CD4-positive, alpha-beta memory T cell (primary cell): ENCODE measurements around the gene LINGO1. TPM values are rescaled to one million over a fixed set of nuclear protein-coding genes. Genes with fewer than 3 reads are reported as not detected.

Experiments
- CTCF ChIA-PET: fragments of 350-600 bp; sonication (Branson Sonifier 250); formaldehyde crosslinking; loops from one replicate; lab custom pipeline; 2021; ENCODE audit warnings: inconsistent platforms; ENCODE audit not compliant: partially characterized antibody; lab: Charles Lee
- POLR2A ChIA-PET: fragments of 350-600 bp; sonication (Branson Sonifier 250); formaldehyde crosslinking; loops from one replicate; lab custom pipeline; 2021; ENCODE audit not compliant: partially characterized antibody; lab: Charles Lee
- DNase-seq, 5 donors: peaks; one replicate each; pipeline versions ENCODE4 v3.0.0 to v3.0.0-alpha.2; 2020 to 2022; ENCODE audit warnings: mixed read lengths in 1 of 5
- H3K27ac ChIP-seq: one replicate; pipeline ENCODE4 v1.7.0; 2013; ENCODE audit warnings: low read depth, low read length
- H3K27me3 ChIP-seq: 2 replicates; pipeline ENCODE4 v1.7.0; 2013; ENCODE audit warnings: mild to moderate bottlenecking, low read length, moderate library complexity; ENCODE audit not compliant: insufficient read depth
- H3K36me3 ChIP-seq: 2 replicates; pipeline ENCODE4 v1.7.0; 2013; ENCODE audit warnings: mild to moderate bottlenecking, low read length, moderate library complexity; ENCODE audit not compliant: insufficient read depth
- H3K4me1 ChIP-seq: 2 replicates; pipeline ENCODE4 v1.7.0; 2013; ENCODE audit warnings: mild to moderate bottlenecking, low read length, moderate library complexity; ENCODE audit not compliant: insufficient read depth
- H3K4me3 ChIP-seq, 2 donors: one replicate each; pipeline ENCODE4 v1.7.0; 2013; ENCODE audit warnings: low read length in 2 of 2, mild to moderate bottlenecking in 1 of 2
- H3K9me3 ChIP-seq, 2 donors: one replicate each; pipeline ENCODE4 v1.7.0; 2013; ENCODE audit warnings: low read length in 2 of 2, control low read depth in 1 of 2; ENCODE audit not compliant: control insufficient read depth in 1 of 2
- H3K27ac Mint-ChIP-seq, 7 donors: one replicate each; pipeline ENCODE4 v1.8.0; 2020 to 2021; ENCODE audit warnings: mixed read lengths in 7 of 7, mild to moderate bottlenecking in 6 of 7, inconsistent platforms in 3 of 7, moderate library complexity in 3 of 7
- H3K27me3 Mint-ChIP-seq, 2 donors: one replicate each; pipeline ENCODE4 v1.8.0; 2020 to 2021; ENCODE audit warnings: mixed read lengths in 2 of 2
- H3K36me3 Mint-ChIP-seq, 2 donors: one replicate each; pipeline ENCODE4 v1.8.0; 2020 to 2021; ENCODE audit warnings: mixed read lengths in 2 of 2, inconsistent platforms in 1 of 2, mild to moderate bottlenecking in 1 of 2
- H3K4me1 Mint-ChIP-seq, 4 donors: one replicate each; pipeline ENCODE4 v1.8.0; 2020 to 2021; ENCODE audit warnings: mixed read lengths in 4 of 4, mild to moderate bottlenecking in 1 of 4
- H3K4me3 Mint-ChIP-seq, 8 donors: one replicate each; pipeline ENCODE4 v1.8.0; 2020 to 2021; ENCODE audit warnings: mixed read lengths in 8 of 8, mild to moderate bottlenecking in 7 of 8, moderate library complexity in 6 of 8, inconsistent platforms in 3 of 8
- H3K9me3 Mint-ChIP-seq, 8 donors: one replicate each; pipeline ENCODE4 v1.8.0; 2020 to 2021; ENCODE audit warnings: mixed read lengths in 8 of 8, mild to moderate bottlenecking in 5 of 8, inconsistent platforms in 3 of 8, moderate library complexity in 1 of 8
- intact Hi-C: fragments of 100-400 bp; cut with micrococcal nuclease; formaldehyde crosslinking; loops from one replicate; pipeline ENCODE4 v1.15.1; 2023
- polyA plus RNA-seq, 2 donors: library from polyadenylated mRNA; unstranded; fragments of 300-500 nt; fragmentation: Illumina TruSeq; gene quantifications; one replicate each; pipeline ENCODE4 v1.2.3, GENCODE V29; 2021
- total RNA-seq, 2 experiments: library from RNA; stranded (reverse); gene quantifications; one replicate each; pipeline ENCODE4 v1.2.3, GENCODE V29; 2021

The LINGO1 gene
- total and polyA plus RNA-seq, 4 experiments from 2014 or later: not detected

GRCh38 chr15:77565378-77565915 lies 67.3 kb downstream of the LINGO1 start:
- CTCF ChIA-PET: no interaction called here
- Histone ChIP-seq H3K27me3 (no peaks in the 10 kb centered on the region), H3K9me3 (no peaks in the 10 kb centered on the region), H3K27ac (no peak overlapping the region), H3K36me3 (no peaks in the 10 kb centered on the region), H3K4me3 (no peak overlapping the region), H3K4me1 (no peaks in the 10 kb centered on the region)
- Mint-ChIP-seq H3K27ac (no peak overlapping the region), H3K4me1 (peaks cover 0 to 3% (median 0%) of the 10 kb centered on the region in 4 donors), H3K27me3 (peaks cover 0 to 13% of the 10 kb centered on the region in 2 donors), H3K36me3 (no peaks in the 10 kb centered on the region), H3K4me3 (no peak overlapping the region), H3K9me3 (no peaks in the 10 kb centered on the region)
- intact Hi-C loops: no loop called here
- POLR2A ChIA-PET: no interaction called here
- DNase-seq: no peak

DNA sequence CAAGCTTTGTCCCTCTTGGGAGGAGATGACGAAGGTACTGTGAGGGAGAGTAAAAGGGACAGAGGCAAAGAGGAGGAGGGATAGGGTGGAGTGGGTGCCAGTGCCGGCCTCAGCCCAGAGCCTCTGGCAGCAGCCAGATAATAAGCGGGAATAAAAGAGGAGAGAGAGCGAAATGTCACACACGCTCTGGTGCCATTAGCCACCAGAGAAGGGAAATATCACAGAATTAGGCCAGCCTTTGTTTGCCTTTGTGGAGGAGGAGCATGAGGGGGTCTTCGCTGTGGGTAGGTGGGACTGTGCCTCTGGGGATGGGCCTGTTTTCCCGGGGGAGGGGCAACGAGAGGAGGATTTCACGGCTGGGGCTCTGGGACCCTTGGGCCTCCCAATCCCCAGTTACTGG lies 67.8 kb downstream of the LINGO1 start:
- no peak overlapping the region for H3K27ac Mint-ChIP-seq
- ChIA-PET POLR2A (no interaction called here), CTCF (no interaction called here)
- DNase-seq: no peak
- H3K4me1 Mint-ChIP-seq: peaks cover 0 to 3% (median 0%) of the 10 kb centered on the region in 4 donors
- H3K27ac ChIP-seq: no peak overlapping the region
- no peaks in the 10 kb centered on the region for H3K9me3 ChIP-seq
- H3K9me3 Mint-ChIP-seq: no peaks in the 10 kb centered on the region
- H3K4me1 ChIP-seq: no peaks in the 10 kb centered on the region
- intact Hi-C loops: no loop called here
- H3K36me3 ChIP-seq: no peaks in the 10 kb centered on the region
- no peak overlapping the region for H3K4me3 ChIP-seq
- no peaks in the 10 kb centered on the region for H3K27me3 ChIP-seq
- H3K4me3 Mint-ChIP-seq: no peak overlapping the region
- H3K27me3 Mint-ChIP-seq: peaks cover 0 to 18% of the 10 kb centered on the region in 2 donors
- H3K36me3 Mint-ChIP-seq: no peaks in the 10 kb centered on the region

DNA sequence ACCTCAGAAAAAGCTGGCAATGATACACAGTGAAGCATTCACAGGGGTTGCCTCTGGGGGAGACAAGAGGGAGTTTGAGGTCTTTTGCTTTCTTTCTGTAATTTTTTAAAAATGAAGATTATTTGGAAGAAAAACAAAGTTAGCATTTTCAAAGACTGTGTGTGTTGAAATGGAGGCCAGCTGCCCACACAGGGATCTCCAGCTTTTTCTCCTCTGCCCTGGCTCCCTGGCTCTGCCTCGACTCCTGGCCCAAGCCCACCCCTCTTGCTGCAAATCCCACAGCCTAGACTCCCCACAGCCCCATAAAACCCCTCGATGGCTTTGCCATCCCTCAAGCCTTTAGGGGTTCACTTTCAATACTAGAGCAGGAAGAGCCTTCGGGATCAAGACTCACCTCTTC lies 68.4 kb downstream of the LINGO1 start:
- CTCF ChIA-PET: interaction anchor here (1.3 kb wide), 1 partner anchor 21 kb away, joined by 3 read pairs; no protein-coding TSS in a partner anchor
- no peak for DNase-seq
- Mint-ChIP-seq H3K27me3 (peaks cover 0 to 20% of the 10 kb centered on the region in 2 donors), H3K9me3 (no peaks in the 10 kb centered on the region), H3K36me3 (no peaks in the 10 kb centered on the region), H3K27ac (no peak overlapping the region), H3K4me1 (no peaks in the 10 kb centered on the region), H3K4me3 (no peak overlapping the region)
- H3K27me3 ChIP-seq: no peaks in the 10 kb centered on the region
- intact Hi-C loops: no loop called here
- H3K27ac ChIP-seq: no peak overlapping the region
- POLR2A ChIA-PET: no interaction called here
- no peaks in the 10 kb centered on the region for H3K9me3 ChIP-seq
- H3K36me3 ChIP-seq: no peaks in the 10 kb centered on the region
- no peaks in the 10 kb centered on the region for H3K4me1 ChIP-seq
- H3K4me3 ChIP-seq: no peak overlapping the region

- Mint-ChIP-seq H3K27ac (no peak overlapping the region), H3K27me3 (peaks cover 0 to 20% of the 10 kb centered on the region in 2 donors), H3K4me1 (no peaks in the 10 kb centered on the region), H3K9me3 (no peaks in the 10 kb centered on the region), H3K36me3 (no peaks in the 10 kb centered on the region), H3K4me3 (no peak overlapping the region)
- no peaks in the 10 kb centered on the region for H3K4me1 ChIP-seq
- no peaks in the 10 kb centered on the region for H3K9me3 ChIP-seq
- intact Hi-C loops: no loop called here
- H3K27me3 ChIP-seq: no peaks in the 10 kb centered on the region
- CTCF ChIA-PET: interaction anchor here (1.3 kb wide), 1 partner anchor 20 kb away, joined by 3 read pairs; no protein-coding TSS in a partner anchor
- H3K27ac ChIP-seq: no peak overlapping the region
- POLR2A ChIA-PET: no interaction called here
- no peak overlapping the region for H3K4me3 ChIP-seq
- DNase-seq: no peak
- no peaks in the 10 kb centered on the region for H3K36me3 ChIP-seq
Measured at GRCh38 chr15:77563623-77564156, 69.0 kb downstream of the LINGO1 start.

Other genes with a start within 250 kb of the LINGO1 start
- gene PEAK1, start 212.8 kb downstream of the LINGO1 start, total RNA-seq: 10 to 100 TPM in 1 of 2 experiments, 1 to 10 TPM in 1; 7.8 to 10.1 TPM
- gene PEAK1, start 212.8 kb downstream of the LINGO1 start, polyA plus RNA-seq: 1 to 10 TPM in 1 of 2 donors, not detected in 1; 2.2 TPM
- gene HMG20A, start 212.0 kb downstream of the LINGO1 start, total RNA-seq: 10 to 100 TPM; 43.5 to 49.6 TPM
- gene HMG20A, start 212.0 kb downstream of the LINGO1 start, polyA plus RNA-seq: 10 to 100 TPM; 29.7 to 40.8 TPM